ENCODE measurements around the gene TAX1BP3.
"Not testable (repeated sequence)": the region's sequence is repeated elsewhere in the genome, so short reads cannot be mapped to it uniquely, and the experiment has no call there.

Gene TAX1BP3, protein sequence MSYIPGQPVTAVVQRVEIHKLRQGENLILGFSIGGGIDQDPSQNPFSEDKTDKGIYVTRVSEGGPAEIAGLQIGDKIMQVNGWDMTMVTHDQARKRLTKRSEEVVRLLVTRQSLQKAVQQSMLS

DNA sequence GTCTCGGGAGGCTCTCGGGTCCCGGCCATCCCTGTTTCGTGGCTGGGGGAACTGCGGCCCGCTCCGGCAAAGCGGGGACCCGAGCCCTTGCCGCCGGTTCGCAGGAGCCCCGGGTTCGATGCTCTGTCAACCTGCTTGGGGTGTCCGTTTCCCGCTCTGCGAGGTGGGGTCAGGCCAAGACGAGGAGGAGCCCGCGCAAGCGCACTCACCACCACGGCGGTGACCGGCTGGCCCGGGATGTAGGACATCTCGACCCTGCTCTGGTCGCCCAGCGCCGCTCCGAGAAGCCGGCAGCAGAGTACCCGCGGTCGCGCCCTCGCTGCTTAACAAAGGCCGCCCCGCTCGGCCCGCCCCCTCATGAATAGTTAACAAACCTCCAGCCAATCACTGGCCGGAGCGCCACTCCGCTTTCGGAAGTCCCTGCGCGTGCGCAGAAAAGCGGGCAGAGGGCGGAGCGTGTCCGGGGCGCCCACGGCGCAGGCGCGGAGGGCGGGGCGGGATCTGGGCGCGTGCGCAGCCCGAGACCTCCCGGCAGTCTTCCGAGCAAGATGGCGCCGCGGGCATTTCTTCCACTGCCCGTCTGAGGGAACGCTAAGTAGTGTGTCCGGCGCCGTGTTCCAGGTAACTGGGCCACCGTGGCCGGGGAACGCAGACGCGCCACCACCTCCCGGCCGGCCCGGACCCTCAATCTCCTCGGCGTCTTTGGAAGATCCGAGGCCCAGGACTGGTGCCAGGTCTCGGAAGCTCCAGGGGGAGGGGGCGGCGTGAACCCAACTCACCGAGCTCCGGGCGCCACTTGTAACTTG lies at the start of gene TAX1BP3, which contains the start of gene EMC6:
Gene TAX1BP3, minus strand, starts transcription at position 300 of the 806 bp plus-strand sequence. Its CDS starts 52 bp downstream, at position 248.
Gene EMC6, plus strand, starts transcription at position 534 of the 806 bp plus-strand sequence. CDS start 335 bp downstream, outside the sequence.
- Histone ChIP-seq H3K9ac (ENCODE audit: low read depth in 1 of 2, low read length in 2 of 2) (peak within 1 kb of the TSS; percentile 91), H3K4me1 (ENCODE audit: control insufficient read depth in 1 of 2, insufficient read depth in 2 of 2, low read length in 2 of 2) (peaks cover 11 to 28% of the 10 kb centered on the region in 2 donors), H3K27ac (ENCODE audit: low read depth, low read length) (peak within 1 kb of the TSS; percentile 97), H3K36me3 (ENCODE audit: control insufficient read depth in 1 of 2, insufficient read depth in 2 of 2, low read length in 2 of 2) (peaks cover 10 to 31% of the 10 kb centered on the region in 2 donors), H3K9me3 (ENCODE audit: control insufficient read depth in 1 of 2, low read length in 2 of 2) (no peaks in the 10 kb centered on the region), H3K27me3 (ENCODE audit: control insufficient read depth in 1 of 2, insufficient read depth in 2 of 2, low read length in 2 of 2) (no peaks in the 10 kb centered on the region), H3K4me3 (ENCODE audit: low read depth in 1 of 2, low read length in 2 of 2) (peak within 1 kb of the TSS; percentile 77 to 92)

DNA sequence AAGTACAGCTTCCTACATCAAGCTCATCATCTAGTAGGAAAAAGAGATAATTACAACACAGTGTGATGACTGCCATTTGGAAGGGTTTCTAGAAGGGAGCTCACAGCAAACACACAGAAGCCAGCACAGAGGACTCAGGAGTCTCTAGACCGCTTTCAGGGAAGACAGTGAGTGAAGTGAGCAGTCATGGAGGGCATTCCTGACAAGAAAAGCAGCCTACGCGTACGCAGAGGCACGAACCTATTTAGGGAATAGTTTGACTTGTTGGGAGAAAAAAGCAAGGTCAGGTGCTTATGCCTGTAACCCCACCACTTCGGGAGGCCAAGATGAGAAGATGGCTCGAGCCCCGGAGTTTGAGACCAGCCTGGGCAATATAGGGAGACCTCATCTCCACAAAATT lies 46.9 kb upstream of the TAX1BP3 start:
- H3K4me3 ChIP-seq (ENCODE audit: low read depth in 1 of 2, low read length in 2 of 2) = no peak overlapping the region
- H3K36me3 ChIP-seq (ENCODE audit: control insufficient read depth in 1 of 2, insufficient read depth in 2 of 2, low read length in 2 of 2) = peaks cover 29 to 43% of the 10 kb centered on the region in 2 donors

DNA sequence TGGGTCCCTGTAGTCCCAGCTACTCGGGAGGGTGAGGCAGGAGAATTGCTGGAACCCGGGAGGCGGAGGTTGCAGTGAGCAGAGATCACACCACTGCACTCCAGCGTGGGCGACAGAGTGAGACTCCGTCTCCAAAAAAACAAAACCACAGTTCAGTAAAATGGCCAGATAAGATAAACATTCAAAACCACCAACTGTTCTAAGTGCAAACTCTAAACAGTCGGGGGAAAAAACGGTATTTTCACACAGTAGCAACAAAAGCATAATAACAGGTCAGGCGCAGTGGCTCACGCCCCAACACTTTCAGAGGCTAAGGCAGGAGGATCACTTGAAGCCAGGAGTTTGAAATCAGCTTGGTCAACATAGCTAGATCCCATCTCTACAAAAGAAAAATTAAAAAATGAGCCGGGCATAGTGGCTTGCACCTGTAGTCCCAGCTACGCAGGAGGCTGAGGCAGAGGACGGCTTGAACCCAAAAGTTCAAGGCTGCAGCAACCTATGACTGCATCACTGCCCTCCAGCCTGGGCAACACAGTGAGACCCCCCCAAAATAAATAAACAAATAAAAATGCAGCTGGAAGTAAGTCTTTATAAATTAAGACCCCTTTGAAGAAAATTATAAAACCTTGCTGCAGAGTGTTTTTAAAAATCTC lies 44.6 kb upstream of the TAX1BP3 start:
- Histone ChIP-seq H3K9me3 (ENCODE audit: control insufficient read depth in 1 of 2, low read length in 2 of 2) (no peaks in the 10 kb centered on the region), H3K4me1 (ENCODE audit: control insufficient read depth in 1 of 2, insufficient read depth in 2 of 2, low read length in 2 of 2) (peaks cover 0 to 7% of the 10 kb centered on the region in 2 donors), H3K4me3 (ENCODE audit: low read depth in 1 of 2, low read length in 2 of 2) (no peak overlapping the region), H3K27me3 (ENCODE audit: control insufficient read depth in 1 of 2, insufficient read depth in 2 of 2, low read length in 2 of 2) (no peaks in the 10 kb centered on the region), H3K9ac (ENCODE audit: low read depth in 1 of 2, low read length in 2 of 2) (no peak overlapping the region), H3K27ac (ENCODE audit: low read depth, low read length) (no peak overlapping the region), H3K36me3 (ENCODE audit: control insufficient read depth in 1 of 2, insufficient read depth in 2 of 2, low read length in 2 of 2) (peaks cover 25 to 35% of the 10 kb centered on the region in 2 donors)

More for the DNA sequence above, 46.9 kb upstream of the TAX1BP3 start:
- Histone ChIP-seq H3K4me1 (ENCODE audit: control insufficient read depth in 1 of 2, insufficient read depth in 2 of 2, low read length in 2 of 2) (peaks cover 6 to 10% of the 10 kb centered on the region in 2 donors), H3K27me3 (ENCODE audit: control insufficient read depth in 1 of 2, insufficient read depth in 2 of 2, low read length in 2 of 2) (no peaks in the 10 kb centered on the region), H3K9ac (ENCODE audit: low read depth in 1 of 2, low read length in 2 of 2) (no peak overlapping the region), H3K27ac (ENCODE audit: low read depth, low read length) (no peak overlapping the region), H3K9me3 (ENCODE audit: control insufficient read depth in 1 of 2, low read length in 2 of 2) (no peaks in the 10 kb centered on the region)

DNA sequence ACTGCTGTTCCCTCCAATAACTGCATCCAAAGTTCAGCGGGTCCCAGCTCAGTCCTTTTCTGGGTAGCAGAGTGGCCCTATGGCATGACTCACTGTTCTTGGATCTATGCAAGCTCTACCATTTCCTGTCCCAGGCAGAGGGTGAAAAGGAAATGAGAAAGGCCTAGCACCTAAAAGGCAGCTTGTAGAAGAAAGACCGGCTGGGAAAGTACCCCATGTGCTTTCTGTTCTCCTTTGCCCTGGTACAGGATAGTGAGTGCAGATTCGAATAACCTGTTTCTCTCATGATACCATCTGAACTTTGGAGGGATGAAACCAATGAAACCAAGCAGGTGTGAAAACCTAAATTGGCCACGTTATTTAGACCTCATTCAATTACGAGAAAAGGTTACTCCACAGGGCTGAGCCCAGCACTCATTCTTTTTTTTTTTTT lies 42.6 kb upstream of the TAX1BP3 start:
- H3K27me3 ChIP-seq (ENCODE audit: control insufficient read depth in 1 of 2, insufficient read depth in 2 of 2, low read length in 2 of 2) = no peaks in the 10 kb centered on the region
- H3K4me1 ChIP-seq (ENCODE audit: control insufficient read depth in 1 of 2, insufficient read depth in 2 of 2, low read length in 2 of 2) = peaks cover 0 to 8% of the 10 kb centered on the region in 2 donors
- H3K4me3 ChIP-seq (ENCODE audit: low read depth in 1 of 2, low read length in 2 of 2) = no peak overlapping the region
- H3K27ac ChIP-seq (ENCODE audit: low read depth, low read length) = no peak overlapping the region
- H3K36me3 ChIP-seq (ENCODE audit: control insufficient read depth in 1 of 2, insufficient read depth in 2 of 2, low read length in 2 of 2) = peaks cover 12 to 18% of the 10 kb centered on the region in 2 donors
- no peak overlapping the region for H3K9ac ChIP-seq (ENCODE audit: low read depth in 1 of 2, low read length in 2 of 2)
- no peaks in the 10 kb centered on the region for H3K9me3 ChIP-seq (ENCODE audit: control insufficient read depth in 1 of 2, low read length in 2 of 2)

DNA sequence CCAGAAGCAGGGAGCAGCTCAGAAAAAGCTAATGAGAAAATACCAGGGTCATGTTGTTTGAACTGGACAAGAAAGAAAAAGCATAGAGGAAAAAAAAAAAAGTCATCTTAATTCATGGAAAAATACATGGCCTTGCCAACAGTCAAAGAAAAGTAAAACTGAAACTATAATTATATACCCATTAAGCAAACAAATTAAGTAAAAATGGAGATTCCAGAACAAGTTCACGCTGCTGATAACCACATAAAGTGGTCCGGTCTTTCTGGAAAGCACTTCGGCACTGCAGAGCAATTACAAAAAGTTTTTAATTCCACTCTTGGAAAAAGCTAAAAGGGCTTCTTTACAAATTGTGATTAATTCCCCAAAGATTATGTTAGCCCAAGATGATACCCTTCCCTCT lies 40.0 kb upstream of the TAX1BP3 start:
- no peak overlapping the region for H3K27ac ChIP-seq (ENCODE audit: low read depth, low read length)
- no peaks in the 10 kb centered on the region for H3K27me3 ChIP-seq (ENCODE audit: control insufficient read depth in 1 of 2, insufficient read depth in 2 of 2, low read length in 2 of 2)
- peaks cover 0 to 4% of the 10 kb centered on the region in 2 donors for H3K36me3 ChIP-seq (ENCODE audit: control insufficient read depth in 1 of 2, insufficient read depth in 2 of 2, low read length in 2 of 2)
- H3K4me3 ChIP-seq (ENCODE audit: low read depth in 1 of 2, low read length in 2 of 2) = no peak overlapping the region
- no peak overlapping the region for H3K9ac ChIP-seq (ENCODE audit: low read depth in 1 of 2, low read length in 2 of 2)
- no peaks in the 10 kb centered on the region for H3K9me3 ChIP-seq (ENCODE audit: control insufficient read depth in 1 of 2, low read length in 2 of 2)
- peaks cover 0 to 8% of the 10 kb centered on the region in 2 donors for H3K4me1 ChIP-seq (ENCODE audit: control insufficient read depth in 1 of 2, insufficient read depth in 2 of 2, low read length in 2 of 2)

DNA sequence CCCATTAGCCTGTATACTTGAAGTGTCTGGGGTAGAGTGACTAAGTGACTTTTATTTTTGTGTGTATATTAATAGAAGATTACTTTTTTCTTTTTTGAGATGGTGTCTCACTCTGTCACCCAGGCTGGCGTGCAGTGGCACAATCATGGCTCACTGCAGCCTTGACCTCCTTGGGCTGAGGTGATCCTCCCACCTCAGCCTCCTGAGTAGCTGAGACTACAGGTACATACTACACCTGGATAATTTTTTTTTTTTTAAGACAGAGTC lies 37.3 kb upstream of the TAX1BP3 start:
- not testable (repeated sequence) for H3K4me3 ChIP-seq (ENCODE audit: low read depth in 1 of 2, low read length in 2 of 2); H3K36me3 ChIP-seq (ENCODE audit: control insufficient read depth in 1 of 2, insufficient read depth in 2 of 2, low read length in 2 of 2); H3K27ac ChIP-seq (ENCODE audit: low read depth, low read length)

DNA sequence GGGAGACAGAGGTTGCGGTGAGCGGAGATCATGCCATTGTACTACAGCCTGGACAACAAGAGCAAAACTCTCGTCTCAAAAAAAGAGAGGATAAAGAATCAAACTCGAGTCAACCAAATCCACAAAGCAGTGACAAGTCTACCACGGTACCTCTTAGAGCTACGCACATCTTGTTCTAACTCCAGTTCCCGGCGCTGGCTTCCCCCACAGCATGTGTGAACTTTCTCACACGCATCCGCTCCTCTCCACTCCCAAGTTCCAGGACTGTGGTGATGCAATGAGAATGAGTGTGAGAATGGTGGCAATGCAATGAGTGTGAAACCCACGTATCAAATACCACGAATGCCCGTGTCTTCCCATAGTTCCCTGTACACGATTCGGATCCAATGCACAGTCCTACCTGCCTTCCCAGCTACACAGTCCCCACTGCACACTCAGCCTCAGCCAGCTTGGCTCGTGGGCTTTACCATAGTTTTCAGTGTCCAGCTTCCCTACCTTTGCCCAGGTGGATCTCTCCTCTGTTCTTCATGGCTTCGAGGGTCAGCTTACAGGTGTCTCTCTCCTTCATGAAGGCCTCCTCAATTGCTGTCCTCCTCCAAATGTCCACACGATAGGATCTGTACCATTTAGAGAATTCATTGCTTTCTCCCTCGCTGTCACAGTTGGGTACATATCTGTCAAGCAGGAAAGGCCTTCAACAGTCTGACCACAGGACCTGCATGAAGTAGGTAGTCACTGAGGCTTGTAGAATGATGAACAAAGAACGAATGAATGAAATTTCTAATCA lies 36.7 kb upstream of the TAX1BP3 start:
- Histone ChIP-seq H3K27ac (ENCODE audit: low read depth, low read length) (no peak overlapping the region), H3K9ac (ENCODE audit: low read depth in 1 of 2, low read length in 2 of 2) (no peak overlapping the region), H3K27me3 (ENCODE audit: control insufficient read depth in 1 of 2, insufficient read depth in 2 of 2, low read length in 2 of 2) (no peaks in the 10 kb centered on the region), H3K36me3 (ENCODE audit: control insufficient read depth in 1 of 2, insufficient read depth in 2 of 2, low read length in 2 of 2) (no peaks in the 10 kb centered on the region), H3K4me3 (ENCODE audit: low read depth in 1 of 2, low read length in 2 of 2) (no peak overlapping the region), H3K9me3 (ENCODE audit: control insufficient read depth in 1 of 2, low read length in 2 of 2) (no peaks in the 10 kb centered on the region), H3K4me1 (ENCODE audit: control insufficient read depth in 1 of 2, insufficient read depth in 2 of 2, low read length in 2 of 2) (peaks cover 0 to 8% of the 10 kb centered on the region in 2 donors)

More for the DNA sequence above, 37.3 kb upstream of the TAX1BP3 start:
- H3K4me1 ChIP-seq (ENCODE audit: control insufficient read depth in 1 of 2, insufficient read depth in 2 of 2, low read length in 2 of 2); H3K9ac ChIP-seq (ENCODE audit: low read depth in 1 of 2, low read length in 2 of 2); H3K9me3 ChIP-seq (ENCODE audit: control insufficient read depth in 1 of 2, low read length in 2 of 2); H3K27me3 ChIP-seq (ENCODE audit: control insufficient read depth in 1 of 2, insufficient read depth in 2 of 2, low read length in 2 of 2): not testable (repeated sequence)

DNA sequence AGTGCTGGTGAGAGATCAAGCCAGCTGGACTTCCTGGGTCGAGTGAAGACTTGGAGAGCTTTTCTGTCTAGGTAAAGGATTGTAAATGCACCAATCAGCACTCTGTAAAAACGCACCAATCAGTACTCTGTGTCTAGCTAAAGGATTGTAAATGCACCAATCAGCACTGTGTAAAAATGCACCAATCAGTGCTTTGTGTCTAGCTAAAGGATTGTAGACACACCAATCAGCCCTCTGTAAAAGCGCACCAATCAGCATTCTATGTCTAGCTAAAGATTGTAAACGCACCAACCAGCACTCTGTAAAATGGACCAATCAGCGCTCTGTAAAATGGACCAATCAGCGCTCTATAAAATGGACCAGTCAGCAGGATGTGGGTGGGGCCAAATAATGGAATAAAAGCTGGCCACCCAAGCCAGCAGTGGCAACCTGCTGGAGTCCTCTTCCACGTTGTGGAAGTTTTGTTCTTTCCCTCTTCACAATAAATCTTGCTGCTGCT lies 33.7 kb upstream of the TAX1BP3 start:
- not testable (repeated sequence) for H3K27ac ChIP-seq (ENCODE audit: low read depth, low read length); H3K36me3 ChIP-seq (ENCODE audit: control insufficient read depth in 1 of 2, insufficient read depth in 2 of 2, low read length in 2 of 2); H3K4me3 ChIP-seq (ENCODE audit: low read depth in 1 of 2, low read length in 2 of 2); H3K9me3 ChIP-seq (ENCODE audit: control insufficient read depth in 1 of 2, low read length in 2 of 2); H3K9ac ChIP-seq (ENCODE audit: low read depth in 1 of 2, low read length in 2 of 2); H3K27me3 ChIP-seq (ENCODE audit: control insufficient read depth in 1 of 2, insufficient read depth in 2 of 2, low read length in 2 of 2); H3K4me1 ChIP-seq (ENCODE audit: control insufficient read depth in 1 of 2, insufficient read depth in 2 of 2, low read length in 2 of 2)

DNA sequence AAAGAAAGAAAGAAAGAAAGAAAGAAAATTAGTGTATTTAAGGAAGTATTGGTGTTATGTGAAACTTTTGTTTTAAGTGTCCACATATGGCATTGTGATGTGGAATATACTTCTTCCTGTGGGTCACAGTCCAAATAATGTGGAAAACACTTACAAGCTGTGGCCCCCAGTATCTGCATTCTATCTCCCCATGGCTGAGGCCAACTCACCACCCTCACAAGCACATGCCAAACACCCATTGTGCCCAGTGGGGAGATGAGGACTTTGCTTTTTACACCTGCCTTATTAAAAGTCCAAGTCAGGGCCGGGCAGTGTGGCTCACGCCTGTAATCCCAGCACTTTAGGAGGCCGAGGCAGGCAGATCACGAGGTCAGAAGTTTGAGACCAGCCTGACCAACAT lies 31.6 kb upstream of the TAX1BP3 start:
- Histone ChIP-seq H3K4me3 (ENCODE audit: low read depth in 1 of 2, low read length in 2 of 2) (no peak overlapping the region), H3K9ac (ENCODE audit: low read depth in 1 of 2, low read length in 2 of 2) (no peak overlapping the region), H3K9me3 (ENCODE audit: control insufficient read depth in 1 of 2, low read length in 2 of 2) (no peaks in the 10 kb centered on the region), H3K27ac (ENCODE audit: low read depth, low read length) (no peak overlapping the region), H3K27me3 (ENCODE audit: control insufficient read depth in 1 of 2, insufficient read depth in 2 of 2, low read length in 2 of 2) (peaks cover 5 to 11% of the 10 kb centered on the region in 2 donors), H3K4me1 (ENCODE audit: control insufficient read depth in 1 of 2, insufficient read depth in 2 of 2, low read length in 2 of 2) (peaks cover 0 to 7% of the 10 kb centered on the region in 2 donors), H3K36me3 (ENCODE audit: control insufficient read depth in 1 of 2, insufficient read depth in 2 of 2, low read length in 2 of 2) (no peaks in the 10 kb centered on the region)

Data from duodenal mucosa (tissue), 2 donors.